Stimulated activated CD8-positive, alpha-beta memory T cell treated with anti-CD3 and anti-CD28 coated beads, Interleukin-2, amount 100 ng/mL, for 48 hours (primary cell): ENCODE results near the gene PCDH1.
"Not testable (repeated sequence)": the region's sequence is repeated elsewhere in the genome, so short reads cannot be mapped to it uniquely, and the experiment has no call there.

ENCODE experiments used
- DNase-seq, 2 donors: peaks; one replicate each; pipeline ENCODE4 v3.0.0-alpha.2; 2020; ENCODE audit warnings: low read depth in 2 of 2

PCDH1 gene

DNA sequence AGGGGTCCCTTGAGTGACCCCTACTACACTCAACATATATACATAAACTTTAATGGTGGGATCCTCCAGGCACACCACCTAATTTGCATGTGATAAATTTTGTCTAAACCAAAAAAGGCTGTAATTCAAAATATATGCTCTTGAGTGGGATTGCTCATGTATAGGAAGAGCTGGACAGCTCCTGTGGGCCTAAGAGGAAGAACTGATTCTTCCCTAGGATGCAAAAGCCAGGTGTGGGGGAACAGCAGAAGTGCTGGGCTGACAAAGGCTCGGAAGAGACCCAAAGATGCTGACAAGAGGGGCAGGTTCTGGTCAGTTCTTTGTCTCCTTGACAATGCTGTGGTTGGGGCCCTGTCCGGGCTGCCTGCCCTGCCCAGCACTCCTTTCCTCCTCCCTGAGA lies 43.9 kb downstream of the PCDH1 start:
- DNase-seq, result no peak

- no peak for DNase-seq
Measured at GRCh38 chr5:141832131-141832530, 46.1 kb downstream of the PCDH1 start.

GRCh38 chr5:141828162-141828561 lies 50.0 kb downstream of the PCDH1 start:
- DNase-seq, result no peak

GRCh38 chr5:141826674-141827073 lies 51.5 kb downstream of the PCDH1 start:
- DNase-seq, result no peak

- DNase-seq, result no peak
Measured at GRCh38 chr5:141825791-141826560, 52.2 kb downstream of the PCDH1 start.

- no peak for DNase-seq
Measured at GRCh38 chr5:141825241-141825671, 53.0 kb downstream of the PCDH1 start.

DNA sequence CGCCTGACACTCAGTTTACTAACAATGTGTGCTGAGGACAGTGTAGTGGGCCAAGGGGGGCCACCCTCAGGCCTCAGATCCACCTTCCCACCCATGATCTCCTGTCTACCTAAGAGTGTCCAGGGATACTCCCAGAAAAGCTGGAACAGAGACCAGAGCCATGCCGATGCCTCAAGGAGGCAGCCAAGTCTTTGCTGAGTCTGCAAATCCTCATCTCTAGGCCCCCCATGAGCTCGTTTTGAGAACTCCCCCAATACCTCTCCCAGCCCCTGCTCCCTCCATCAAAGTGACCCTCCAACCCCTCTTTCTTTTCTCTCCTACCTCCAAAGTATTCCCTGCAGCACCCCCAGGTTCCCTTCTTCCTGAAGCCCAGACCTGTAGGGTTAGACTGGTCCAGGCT lies 53.5 kb downstream of the PCDH1 start:
- no peak for DNase-seq

GRCh38 chr5:141823056-141823455 lies 55.2 kb downstream of the PCDH1 start:
- DNase-seq, result no peak

GRCh38 chr5:141822144-141822543 lies 56.1 kb downstream of the PCDH1 start:
- no peak for DNase-seq

- no peak for DNase-seq
Measured at GRCh38 chr5:141821430-141821925, 56.7 kb downstream of the PCDH1 start.

- DNase-seq, result not testable (repeated sequence)
Measured at GRCh38 chr5:141820686-141821085, 57.5 kb downstream of the PCDH1 start.

DNA sequence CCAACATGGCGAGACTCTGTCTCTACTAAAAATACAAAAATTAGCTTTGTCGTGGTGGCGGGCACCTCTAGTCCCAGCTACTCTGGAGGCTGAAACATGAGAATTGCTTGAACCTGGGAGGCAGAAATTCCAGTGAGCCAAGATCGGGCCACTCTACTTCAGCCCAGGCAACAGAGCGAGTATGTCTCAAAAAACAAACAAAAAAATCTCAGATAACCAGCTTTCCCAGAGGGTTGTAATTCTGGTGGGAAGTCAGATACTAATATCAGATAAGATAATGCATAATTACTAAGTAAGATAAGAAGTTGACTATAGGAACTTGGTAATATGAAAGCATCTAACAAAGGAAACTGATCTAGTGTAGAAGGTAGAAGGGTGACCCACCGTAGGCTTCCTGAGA lies 60.6 kb downstream of the PCDH1 start:
- no peak for DNase-seq

- no peak for DNase-seq
Measured at GRCh38 chr5:141816598-141817399, 61.4 kb downstream of the PCDH1 start.

GRCh38 chr5:141815796-141816180 lies 62.4 kb downstream of the PCDH1 start:
- no peak for DNase-seq

DNA sequence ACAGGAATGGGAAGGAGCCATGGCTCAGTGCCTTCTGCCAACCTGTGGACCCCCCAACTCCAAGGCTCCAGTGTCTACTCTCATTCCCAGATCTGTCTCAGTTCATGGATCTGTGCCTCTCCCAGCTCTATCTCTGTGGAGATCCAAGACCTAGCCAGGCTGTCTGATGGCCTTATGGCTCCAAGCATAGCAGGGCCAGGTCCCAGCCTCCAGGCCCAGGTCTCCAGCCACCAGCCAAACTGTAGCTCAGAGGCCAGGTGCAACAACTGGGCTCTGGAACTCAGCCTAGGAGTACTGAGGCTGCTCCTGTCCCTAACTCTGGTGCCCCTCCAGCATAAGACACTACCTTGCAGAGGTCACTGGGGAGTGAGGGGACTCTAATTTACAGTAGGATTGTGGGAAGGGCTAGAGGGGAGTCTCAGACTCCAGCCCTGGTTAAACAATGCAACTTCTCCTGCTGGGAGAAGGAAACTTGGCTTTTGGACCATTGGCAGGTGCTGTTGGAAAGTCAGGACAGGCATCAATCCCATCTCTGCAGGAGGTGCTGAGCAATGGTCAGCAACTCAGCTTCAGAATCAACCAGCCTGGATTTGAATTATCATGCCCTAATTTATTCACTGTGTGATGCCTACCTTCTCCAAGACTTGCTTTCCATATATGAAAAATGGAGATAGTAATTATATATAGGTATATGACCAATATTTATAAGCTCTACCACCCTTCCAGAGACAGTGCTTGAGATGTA lies 63.0 kb downstream of the PCDH1 start:
- no peak for DNase-seq

- peak; percentile 26 to 47 for DNase-seq
Measured at GRCh38 chr5:141814064-141814964, 63.9 kb downstream of the PCDH1 start.

DNA sequence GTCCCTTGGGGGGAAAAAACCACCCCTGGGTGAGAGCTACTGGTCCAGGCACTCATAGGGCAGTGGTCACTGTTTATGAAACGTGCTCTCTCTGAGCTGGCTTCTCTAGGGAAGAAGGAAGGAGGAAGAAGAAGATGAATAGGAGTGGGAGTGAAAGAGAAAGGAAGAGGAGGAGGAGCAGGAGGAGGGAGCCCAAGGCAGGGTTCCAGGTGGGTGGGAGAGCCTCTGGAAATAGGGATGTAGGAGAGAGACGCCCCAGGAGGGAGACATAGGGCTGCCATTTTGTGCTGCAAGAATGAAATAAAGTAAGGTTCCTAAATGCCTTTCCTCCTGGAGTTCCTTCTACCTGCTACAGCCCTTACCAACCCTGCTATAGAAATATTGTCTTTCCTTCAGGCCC lies 65.7 kb downstream of the PCDH1 start:
- DNase-seq, result no peak

- DNase-seq, result peak; percentile 4 to 7
Measured at GRCh38 chr5:141811287-141812155, 66.7 kb downstream of the PCDH1 start.

- no peak for DNase-seq
Measured at GRCh38 chr5:141810702-141811101, 67.5 kb downstream of the PCDH1 start.
